HCT116 (cell line): ENCODE results near the gene ANKRD37. TPM values are rescaled to one million over a fixed set of nuclear protein-coding genes. Genes with fewer than 3 reads are reported as not detected.

Source experiments
- ATAC-seq: fragments of 200-7000 bp; cut with Tn5 transposase; 2 replicates; pipeline ENCODE4 v1.9.1; 2020; ENCODE audit warnings: mild to moderate bottlenecking, moderate library complexity
- BruUV-seq: library from RNA; stranded (reverse); fragments of 400-500 nt; replicated peaks from 2 replicates; lab custom pipeline; 2021; lab: Mats Ljungman, UMichigan
- CTCF ChIA-PET: fragments of 300-600 bp; sonication (Branson Sonifier 250); formaldehyde crosslinking; loops from one replicate; lab custom pipeline; 2021; ENCODE audit warnings: antibody characterized with exemption; lab: Charles Lee
- POLR2A ChIA-PET: fragments of 300-600, 350-600 bp; sonication (Branson Sonifier 250); formaldehyde crosslinking; loops from one replicate; lab custom pipeline; 2021; ENCODE audit warnings: antibody characterized with exemption; lab: Charles Lee
- RAD21 ChIA-PET, 2 experiments: fragments of 300-600 bp; sonication (Branson Sonifier 250); formaldehyde crosslinking; loops; one replicate each; lab custom pipeline; 2023; ENCODE audit warnings: low total read pairs in 2 of 2; ENCODE audit not compliant: uncharacterized antibody in 2 of 2, unreplicated experiment in 2 of 2, low non-redundant PET in 1 of 2; lab: Charles Lee
- DNase-seq: peaks from one replicate; pipeline ENCODE4 v3.0.0-alpha.2; 2010; ENCODE audit warnings: low read depth, low spot score
- H2AFZ ChIP-seq: fragments of 200-600 bp; shearing (Covaris generic), sonication (generic); 2 replicates; pipeline ENCODE4 v1.6.1; 2017; ENCODE audit warnings: low read depth, mixed run types, mixed read lengths, antibody characterized with exemption, low read length; ENCODE audit not compliant: poor library complexity, severe bottlenecking
- H3K27ac ChIP-seq: 2 replicates; pipeline ENCODE4 v1.5.1; 2012; ENCODE audit warnings: low read depth, low read length
- H3K27me3 ChIP-seq: fragments of 200-600 bp; sonication (generic); 2 replicates; pipeline ENCODE4 v1.6.1; 2016; ENCODE audit warnings: mixed run types, low read length, mixed read lengths; ENCODE audit not compliant: insufficient read depth
- H3K36me3 ChIP-seq, 2 experiments: fragments of 200-500 bp in 1 of 2; fragments of 200-600 bp in 1 of 2; sonication (Bioruptor generic) in 1 of 2; sonication (generic) in 1 of 2; 2 replicates each; pipeline versions ENCODE4 v1.5.1 to v1.6.1; 2014 to 2016; ENCODE audit warnings: low read length in 2 of 2, inconsistent platforms in 1 of 2, mixed read lengths in 1 of 2, mixed run types in 1 of 2; ENCODE audit not compliant: insufficient read depth in 2 of 2, control insufficient read depth in 1 of 2
- H3K4me1 ChIP-seq, 2 experiments: fragments of 200-600 bp in 1 of 2; sonication (generic) in 1 of 2; 2 replicates each; pipeline versions ENCODE4 v1.5.1 to v1.6.1; 2012 to 2017; ENCODE audit warnings: low read length in 2 of 2, inconsistent platforms in 1 of 2, mild to moderate bottlenecking in 1 of 2, mixed read lengths in 1 of 2, mixed run types in 1 of 2, moderate library complexity in 1 of 2; ENCODE audit not compliant: insufficient read depth in 2 of 2, control insufficient read depth in 1 of 2
- H3K4me2 ChIP-seq: fragments of 200-600 bp; sonication (generic); 2 replicates; pipeline ENCODE4 v1.6.1; 2017; ENCODE audit warnings: mixed run types, low read length, mixed read lengths
- H3K4me3 ChIP-seq, 2 experiments: fragments of 200-600 bp in 1 of 2; sonication (generic) in 1 of 2; replicated peaks in 1 of 2; 2 replicates each; pipeline ENCODE4 v1.5.1; 2011 to 2016; ENCODE audit warnings: low read length in 2 of 2, control low read depth in 1 of 2, low read depth in 1 of 2, mild to moderate bottlenecking in 1 of 2, mixed read lengths in 1 of 2, mixed run types in 1 of 2
- H3K79me2 ChIP-seq: fragments of 200-600 bp; sonication (generic); 2 replicates; pipeline ENCODE4 v1.6.1; 2017; ENCODE audit warnings: mild to moderate bottlenecking, mixed run types, low read length, moderate library complexity, mixed read lengths; ENCODE audit not compliant: insufficient read depth
- H3K9ac ChIP-seq: fragments of 200-600 bp; sonication (generic); 2 replicates; pipeline ENCODE4 v1.6.1; 2016; ENCODE audit warnings: low read length, mixed read lengths
- H3K9me2 ChIP-seq: fragments of 200-600 bp; sonication (generic), shearing (Covaris generic); 2 replicates; pipeline ENCODE4 v1.6.1; 2017; ENCODE audit warnings: mixed run types, mild to moderate bottlenecking, moderate library complexity; ENCODE audit not compliant: insufficient read depth
- H3K9me3 ChIP-seq, 2 experiments: fragments of 200-500 bp in 1 of 2; fragments of 200-600 bp in 1 of 2; sonication (Bioruptor generic) in 1 of 2; sonication (generic) in 1 of 2; 2 replicates each; pipeline ENCODE4 v1.6.1; 2014 to 2017; ENCODE audit warnings: low read length in 2 of 2, mixed read lengths in 2 of 2, inconsistent platforms in 1 of 2, low read depth in 1 of 2, mild to moderate bottlenecking in 1 of 2, mixed run types in 1 of 2, moderate library complexity in 1 of 2; ENCODE audit not compliant: control insufficient read depth in 1 of 2, insufficient read depth in 1 of 2
- H4K20me1 ChIP-seq: fragments of 200-600 bp; sonication (generic), shearing (Covaris generic); 2 replicates; pipeline ENCODE4 v1.6.1; 2017; ENCODE audit warnings: mixed run types, mild to moderate bottlenecking, moderate library complexity; ENCODE audit not compliant: insufficient read depth
- ATF3 ChIP-seq: IDR thresholded peaks from 2 replicates; pipeline ENCODE4 v1.6.1; 2012
- CBX3 ChIP-seq: IDR thresholded peaks from 2 replicates; pipeline ENCODE4 v1.6.1; 2012; ENCODE audit warnings: low read depth
- CEBPB ChIP-seq: IDR thresholded peaks from 2 replicates; pipeline ENCODE4 v1.6.1; 2012; ENCODE audit warnings: low read depth
- CTCF ChIP-seq, 3 experiments: fragments of 200-600 bp in 1 of 3; sonication (generic) in 1 of 3; IDR thresholded peaks in 2 of 3; conservative IDR thresholded peaks in 1 of 3; 2 replicates each; pipeline ENCODE4 v1.5.1; 2012 to 2017; ENCODE audit warnings: low read depth in 2 of 3, low read length in 2 of 3, antibody characterized with exemption in 1 of 3, borderline replicate concordance in 1 of 3, control low read depth in 1 of 3, mild to moderate bottlenecking in 1 of 3, mixed read lengths in 1 of 3, mixed run types in 1 of 3, moderate library complexity in 1 of 3; ENCODE audit not compliant: insufficient read depth in 1 of 3
- EGR1 ChIP-seq: IDR thresholded peaks from 2 replicates; pipeline ENCODE4 v1.6.1; 2012; ENCODE audit warnings: low read depth
- EZH2 ChIP-seq: fragments of 200-600 bp; sonication (generic); IDR thresholded peaks from 2 replicates; pipeline ENCODE4 v1.6.1; 2017; ENCODE audit warnings: antibody characterized with exemption, mixed run types
- FOSL1 ChIP-seq: IDR thresholded peaks from 2 replicates; pipeline ENCODE4 v1.6.1; 2012; ENCODE audit warnings: low read depth
- JUND ChIP-seq: IDR thresholded peaks from 2 replicates; pipeline ENCODE4 v1.6.1; 2012
- POLR2A ChIP-seq: IDR thresholded peaks from 2 replicates; pipeline ENCODE4 v1.7.0; 2011; ENCODE audit warnings: borderline replicate concordance; ENCODE audit not compliant: insufficient read depth, insufficient read length; ENCODE audit errors: extremely low read depth
- POLR2AphosphoS5 ChIP-seq: IDR thresholded peaks from 2 replicates; pipeline ENCODE4 v1.6.1; 2011; ENCODE audit warnings: mild to moderate bottlenecking, low read depth, low read length, moderate library complexity
- RAD21 ChIP-seq: IDR thresholded peaks from 2 replicates; pipeline ENCODE4 v1.6.1; 2012; ENCODE audit warnings: low read depth, mild to moderate bottlenecking
- SIN3A ChIP-seq: IDR thresholded peaks from 2 replicates; pipeline ENCODE4 v1.6.1; 2012; ENCODE audit warnings: low read depth
- SP1 ChIP-seq: IDR thresholded peaks from 2 replicates; pipeline ENCODE4 v1.6.1; 2012; ENCODE audit warnings: low read depth
- ZBTB33 ChIP-seq: IDR thresholded peaks from 2 replicates; pipeline ENCODE4 v1.6.1; 2011; ENCODE audit warnings: mild to moderate bottlenecking, low read length, moderate library complexity; ENCODE audit not compliant: insufficient replicate concordance; ENCODE audit errors: extremely low read depth
- ZFX ChIP-seq: fragments of 450-650 bp; IDR thresholded peaks from 2 replicates; pipeline ENCODE4 v1.6.1; 2017
- ZNF274 ChIP-seq: fragments of 200-500 bp; sonication (Bioruptor generic); IDR thresholded peaks from 2 replicates; pipeline ENCODE4 v1.6.1; 2014; ENCODE audit warnings: mild to moderate bottlenecking, low read depth, low read length, inconsistent platforms
- intact Hi-C: fragments of 100-400 bp; cut with micrococcal nuclease; formaldehyde crosslinking; loops from 2 replicates; pipeline ENCODE4 v1.10.0; 2022
- total RNA-seq: library from RNA; stranded (reverse); gene quantifications from one replicate; pipeline ENCODE4 v1.2.1, GENCODE V29; 2021; ENCODE audit not compliant: unreplicated experiment

ANKRD37 gene
- total RNA-seq, 1 experiment from 2014 or later = 29.9 TPM

GRCh38 chr4:185394568-185395237 is 1.9 kb upstream of the ANKRD37 start:
- no peak for DNase-seq
- H4K20me1 ChIP-seq = no peaks in the 10 kb centered on the region
- H3K36me3 ChIP-seq = peaks cover 5% of the 10 kb centered on the region in 2 experiments; a peak in 2 of 4 replicates
- no peak overlapping the region for H2AFZ ChIP-seq
- POLR2A ChIA-PET = interaction anchor here (1.4 kb wide), 1 partner anchor 10 kb away, joined by 3 read pairs; no protein-coding TSS in a partner anchor
- BruUV-seq = TSS peak; percentile 58
- H3K27ac ChIP-seq = no peak overlapping the region
- no peaks in the 10 kb centered on the region for H3K9me2 ChIP-seq
- peak overlapping the region; percentile 86 for H3K4me2 ChIP-seq
- no peak for ATAC-seq
- no peaks in the 10 kb centered on the region for H3K27me3 ChIP-seq
- intact Hi-C loops = loop anchor here (5.0 kb wide), 1 partner anchor 192 kb away; the partner anchor contains the start of gene CFAP97
- peak overlapping the region; percentile 57 to 61; a peak in 3 of 4 replicates for H3K4me3 ChIP-seq
- H3K9me3 ChIP-seq = no peaks in the 10 kb centered on the region
- CTCF ChIA-PET = no interaction called here
- no peak for TF ChIP-seq POLR2A
- TF ChIP-seq SP1 = no peak
- no peak for TF ChIP-seq ZFX
- no peak for TF ChIP-seq ZNF274
- TF ChIP-seq FOSL1 = no peak
- TF ChIP-seq POLR2AphosphoS5 = no peak
- no peak for TF ChIP-seq RAD21
- no peak for TF ChIP-seq CTCF (IDR thresholded peaks at IDR 0.05 in 2 of 3, conservative IDR thresholded peaks at IDR 0.05 in 1 of 3; ENCODE audit: borderline replicate concordance in 1 of 3, insufficient read depth in 1 of 3, low read depth in 2 of 3, low read length in 2 of 3)
- no peak for TF ChIP-seq EZH2
- no peak for TF ChIP-seq ATF3
- TF ChIP-seq ZBTB33 = no peak
- no peak for TF ChIP-seq CBX3
- TF ChIP-seq JUND = no peak
- TF ChIP-seq CEBPB = no peak
- TF ChIP-seq EGR1 = no peak
- no peak for TF ChIP-seq SIN3A
- peak overlapping the region; percentile 75 for H3K9ac ChIP-seq
- H3K79me2 ChIP-seq = no peaks in the 10 kb centered on the region
- H3K4me1 ChIP-seq = peaks cover 11 to 29% of the 10 kb centered on the region in 2 experiments
- RAD21 ChIA-PET = no interaction called here
